Measurements from ENCODE around the gene EEF1AKMT2.
A peak's percentile ranks its signal among the peaks of the same experiment; 100 is the strongest.

The EEF1AKMT2 gene

GRCh38 chr10:124723826-124724225 lies 67.9 kb downstream of the EEF1AKMT2 start:
- DNase-seq (ENCODE audit: extremely low read depth in 1 of 2, low read depth in 1 of 2): no peak

GRCh38 chr10:124722798-124723783 lies 68.6 kb downstream of the EEF1AKMT2 start:
- DNase-seq (ENCODE audit: extremely low read depth in 1 of 2, low read depth in 1 of 2): no peak

GRCh38 chr10:124721330-124722045 lies 70.2 kb downstream of the EEF1AKMT2 start:
- DNase-seq (ENCODE audit: extremely low read depth in 1 of 2, low read depth in 1 of 2): no peak

- DNase-seq (ENCODE audit: extremely low read depth in 1 of 2, low read depth in 1 of 2): peak in 1 of 2 donors; percentile 53
These were observed 72.4 kb downstream of the EEF1AKMT2 start for GRCh38 chr10:124719213-124719851.

GRCh38 chr10:124717911-124718741 lies 73.6 kb downstream of the EEF1AKMT2 start:
- DNase-seq (ENCODE audit: extremely low read depth in 1 of 2, low read depth in 1 of 2): peak; percentile 49 to 63

GRCh38 chr10:124717041-124717757 lies 74.5 kb downstream of the EEF1AKMT2 start:
- DNase-seq (ENCODE audit: extremely low read depth in 1 of 2, low read depth in 1 of 2): no peak

GRCh38 chr10:124716369-124716768 lies 75.3 kb downstream of the EEF1AKMT2 start:
- no peak for DNase-seq (ENCODE audit: extremely low read depth in 1 of 2, low read depth in 1 of 2)

- DNase-seq (ENCODE audit: extremely low read depth in 1 of 2, low read depth in 1 of 2): no peak
These were observed 76.2 kb downstream of the EEF1AKMT2 start for GRCh38 chr10:124715439-124715838.

GRCh38 chr10:124713679-124714255 lies 77.9 kb downstream of the EEF1AKMT2 start:
- no peak for DNase-seq (ENCODE audit: extremely low read depth in 1 of 2, low read depth in 1 of 2)

GRCh38 chr10:124712704-124713407 lies 78.8 kb downstream of the EEF1AKMT2 start:
- DNase-seq (ENCODE audit: extremely low read depth in 1 of 2, low read depth in 1 of 2): no peak

- DNase-seq (ENCODE audit: extremely low read depth in 1 of 2, low read depth in 1 of 2): no peak
These were observed 80.5 kb downstream of the EEF1AKMT2 start for GRCh38 chr10:124711145-124711544.

- no peak for DNase-seq (ENCODE audit: extremely low read depth in 1 of 2, low read depth in 1 of 2)
These were observed 81.3 kb downstream of the EEF1AKMT2 start for GRCh38 chr10:124710266-124710881.

GRCh38 chr10:124709861-124710260 lies 81.8 kb downstream of the EEF1AKMT2 start:
- no peak for DNase-seq (ENCODE audit: extremely low read depth in 1 of 2, low read depth in 1 of 2)

- no peak for DNase-seq (ENCODE audit: extremely low read depth in 1 of 2, low read depth in 1 of 2)
These were observed 82.7 kb downstream of the EEF1AKMT2 start for GRCh38 chr10:124708922-124709520.

GRCh38 chr10:124708246-124708779 lies 83.4 kb downstream of the EEF1AKMT2 start:
- no peak for DNase-seq (ENCODE audit: extremely low read depth in 1 of 2, low read depth in 1 of 2)

All from activated CD8-positive, alpha-beta memory T cell treated with anti-CD3 and anti-CD28 coated beads for 1 hour (primary cell).